22Rv1 (cell line): ENCODE results near the gene ZBTB39.

Experiments
- ZFX ChIP-seq: fragments of 450-650 bp; IDR thresholded peaks from 2 replicates; pipeline ENCODE4 v1.6.1; 2017; ENCODE audit warnings: antibody characterized with exemption, borderline replicate concordance
- TF ChIP-seq, protein P1 (sequence below): fragments of 450-650 bp; IDR thresholded peaks from 2 replicates; pipeline ENCODE4 v1.5.1; 2017; ENCODE audit warnings: mild to moderate bottlenecking

DNA sequence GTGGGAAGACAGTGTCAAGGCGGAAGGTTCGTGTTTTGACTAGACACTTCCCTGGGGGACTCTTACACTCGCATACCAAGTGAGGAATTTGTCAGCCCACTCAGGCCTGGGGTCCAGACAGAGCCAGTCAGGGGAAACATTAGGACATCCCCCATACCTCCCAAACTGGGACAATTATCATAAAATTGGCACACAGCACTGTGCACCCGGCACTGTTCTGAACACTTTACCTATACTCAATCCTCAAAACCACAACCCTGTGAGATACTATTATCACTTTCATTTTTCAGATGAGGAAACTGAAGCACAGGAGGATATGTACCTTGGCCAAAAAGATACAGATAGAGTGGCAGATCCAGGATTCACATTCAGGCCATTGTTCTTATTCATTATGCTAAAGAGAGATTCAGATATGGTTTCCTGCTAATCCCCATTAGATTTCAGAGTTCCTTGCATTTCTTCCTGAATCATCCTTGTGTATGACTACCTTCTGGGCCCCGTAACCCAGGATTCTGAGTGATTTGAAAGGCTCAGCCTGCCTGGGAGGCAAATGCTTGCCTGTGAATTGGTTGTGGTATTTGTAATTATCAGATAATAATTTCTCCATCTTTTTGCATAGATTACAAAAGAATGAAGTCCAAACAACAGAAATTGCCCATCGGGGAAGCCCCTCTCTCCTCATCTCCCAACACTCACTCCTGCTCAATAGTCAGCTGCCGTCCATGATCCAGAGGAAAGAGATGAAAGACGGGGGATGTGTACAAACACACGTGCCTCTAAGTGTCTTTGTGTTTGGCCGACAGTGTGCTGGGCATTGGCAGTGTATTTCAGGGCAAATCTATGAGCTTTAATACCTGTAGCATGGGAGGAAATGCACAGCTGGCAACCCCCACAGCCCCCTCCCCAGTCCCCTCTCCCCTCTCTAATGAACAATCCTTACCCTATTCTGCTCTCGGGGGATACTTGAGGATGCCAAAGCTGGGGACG lies 5.4 kb upstream of the ZBTB39 start:
- TF ChIP-seq, protein P1, sequence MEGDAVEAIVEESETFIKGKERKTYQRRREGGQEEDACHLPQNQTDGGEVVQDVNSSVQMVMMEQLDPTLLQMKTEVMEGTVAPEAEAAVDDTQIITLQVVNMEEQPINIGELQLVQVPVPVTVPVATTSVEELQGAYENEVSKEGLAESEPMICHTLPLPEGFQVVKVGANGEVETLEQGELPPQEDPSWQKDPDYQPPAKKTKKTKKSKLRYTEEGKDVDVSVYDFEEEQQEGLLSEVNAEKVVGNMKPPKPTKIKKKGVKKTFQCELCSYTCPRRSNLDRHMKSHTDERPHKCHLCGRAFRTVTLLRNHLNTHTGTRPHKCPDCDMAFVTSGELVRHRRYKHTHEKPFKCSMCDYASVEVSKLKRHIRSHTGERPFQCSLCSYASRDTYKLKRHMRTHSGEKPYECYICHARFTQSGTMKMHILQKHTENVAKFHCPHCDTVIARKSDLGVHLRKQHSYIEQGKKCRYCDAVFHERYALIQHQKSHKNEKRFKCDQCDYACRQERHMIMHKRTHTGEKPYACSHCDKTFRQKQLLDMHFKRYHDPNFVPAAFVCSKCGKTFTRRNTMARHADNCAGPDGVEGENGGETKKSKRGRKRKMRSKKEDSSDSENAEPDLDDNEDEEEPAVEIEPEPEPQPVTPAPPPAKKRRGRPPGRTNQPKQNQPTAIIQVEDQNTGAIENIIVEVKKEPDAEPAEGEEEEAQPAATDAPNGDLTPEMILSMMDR = no peak
- TF ChIP-seq ZFX = no peak
